GM10248 (cell line): Measurements from ENCODE around the gene ALPK3.
A peak's percentile ranks its signal among the peaks of the same experiment; 100 is the strongest.

Source experiments
- CTCF ChIA-PET: fragments of 300-600 bp; sonication (Branson Sonifier 250); formaldehyde crosslinking; extraction: SDS; loops from one replicate; lab custom pipeline; 2021; ENCODE audit warnings: antibody characterized with exemption; lab: Yijun Ruan, JAX
- POLR2A ChIA-PET: fragments of 350-650 bp; sonication (Branson Sonifier 250); formaldehyde crosslinking; extraction: SDS; loops from one replicate; lab custom pipeline; 2020; ENCODE audit warnings: antibody characterized with exemption; lab: Yijun Ruan, JAX
- DNase-seq: peaks from one replicate; pipeline ENCODE4 v3.0.0; 2012; ENCODE audit errors: extremely low spot score
- CTCF ChIP-seq: IDR thresholded peaks from 2 replicates; pipeline ENCODE4 v1.5.1; 2012; ENCODE audit warnings: mild to moderate bottlenecking, low read depth; ENCODE audit errors: extremely low read depth, missing control alignments, control extremely low read depth

Gene ALPK3

GRCh38 chr15:84909782-84910181 is 92.6 kb downstream of the ALPK3 start:
- ChIA-PET CTCF (interaction anchor here (1.5 to 2.3 kb wide), 2 partner anchors 18 to 311 kb away, joined by 4 to 9 read pairs; no protein-coding TSS in a partner anchor), POLR2A (no interaction called here)
- no peak for TF ChIP-seq CTCF
- DNase-seq: no peak

GRCh38 chr15:84910928-84911623 is 93.9 kb downstream of the ALPK3 start:
- DNase-seq: no peak
- ChIA-PET CTCF (interaction anchor here (0.9 to 2.3 kb wide), 2 partner anchors 17 to 67 kb away, joined by 3 to 9 read pairs; no protein-coding TSS in a partner anchor), POLR2A (no interaction called here)
- TF ChIP-seq CTCF: no peak

GRCh38 chr15:84911879-84912660 is 94.9 kb downstream of the ALPK3 start:
- ChIA-PET POLR2A (no interaction called here), CTCF (interaction anchor here (1.3 to 2.3 kb wide), 2 partner anchors 14 to 16 kb away, joined by 3 to 9 read pairs; no protein-coding TSS in a partner anchor)
- DNase-seq: no peak

GRCh38 chr15:84913360-84913723 is 96.2 kb downstream of the ALPK3 start:
- ChIA-PET POLR2A (no interaction called here), CTCF (interaction anchor here (2.3 kb wide), 1 partner anchor 15 kb away, joined by 9 read pairs; no protein-coding TSS in a partner anchor)
- TF ChIP-seq CTCF: no peak
- DNase-seq: no peak

More at GRCh38 chr15:84911879-84912660, 94.9 kb downstream of the ALPK3 start:
- TF ChIP-seq CTCF: no peak

GRCh38 chr15:84914351-84914750 is 97.2 kb downstream of the ALPK3 start:
- CTCF ChIA-PET: interaction anchor here (0.7 to 4.4 kb wide), 4 partner anchors 13 to 343 kb away, joined by 3 to 34 read pairs (median 4); no protein-coding TSS in a partner anchor
- no peak for TF ChIP-seq CTCF
- no peak for DNase-seq
- POLR2A ChIA-PET: no interaction called here

GRCh38 chr15:84914909-84915605 is 97.9 kb downstream of the ALPK3 start:
- TF ChIP-seq CTCF: no peak
- CTCF ChIA-PET: interaction anchor here (0.7 to 4.4 kb wide), 6 partner anchors 8 to 344 kb away, joined by 3 to 34 read pairs (median 4); no protein-coding TSS in a partner anchor
- POLR2A ChIA-PET: no interaction called here
- peak; percentile 89 for DNase-seq
